HG02840 (cell line): ENCODE results near the gene NHS.

Source experiments
- ATAC-seq: cut with Tn5 transposase; IDR thresholded peaks from one replicate; pipeline ENCODE4 v1.9.1; 2021; ENCODE audit warnings: mild to moderate bottlenecking, moderate library complexity, moderate number of reproducible peaks; ENCODE audit not compliant: unreplicated experiment, low FRiP score

The NHS gene

DNA sequence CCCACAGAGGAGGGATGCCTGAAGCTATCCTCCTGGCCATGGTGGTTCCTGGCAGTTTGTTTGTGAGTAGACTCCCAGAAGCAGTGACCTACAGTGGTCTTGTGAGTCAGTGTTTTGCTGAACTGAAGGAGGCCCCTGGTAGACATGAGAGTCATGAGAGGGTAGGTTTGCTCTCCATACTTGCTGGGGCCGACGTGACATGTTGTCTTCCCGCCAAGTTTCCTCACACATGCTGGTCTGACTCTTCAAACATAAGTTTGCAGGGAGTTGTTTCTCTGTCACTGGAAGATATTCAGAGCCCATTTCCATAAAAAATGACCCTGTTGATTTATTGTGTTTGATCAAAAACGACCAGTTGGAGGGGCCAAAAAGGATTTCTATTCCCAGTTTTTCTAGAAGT lies 231.2 kb downstream of the NHS start:
- no peak for ATAC-seq

DNA sequence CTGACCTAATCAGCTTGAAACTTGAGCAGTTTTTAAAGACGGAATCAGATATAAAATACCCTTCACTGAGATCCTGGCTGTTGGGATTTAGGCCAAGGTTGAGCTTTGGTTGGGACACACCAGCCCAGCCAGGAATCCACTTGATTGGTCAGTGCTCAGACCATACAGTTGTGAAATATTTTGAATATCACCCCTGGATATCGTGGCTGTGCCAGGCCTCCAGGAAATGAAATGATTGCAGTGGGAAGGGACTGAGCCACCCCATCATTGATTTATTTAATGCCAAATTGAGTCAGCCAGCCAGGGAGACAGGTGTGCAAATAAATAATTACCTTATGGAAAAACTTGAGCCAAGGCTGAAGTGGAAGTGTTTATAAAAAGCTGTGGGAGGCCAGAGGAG lies 233.9 kb downstream of the NHS start:
- ATAC-seq, result no peak

DNA sequence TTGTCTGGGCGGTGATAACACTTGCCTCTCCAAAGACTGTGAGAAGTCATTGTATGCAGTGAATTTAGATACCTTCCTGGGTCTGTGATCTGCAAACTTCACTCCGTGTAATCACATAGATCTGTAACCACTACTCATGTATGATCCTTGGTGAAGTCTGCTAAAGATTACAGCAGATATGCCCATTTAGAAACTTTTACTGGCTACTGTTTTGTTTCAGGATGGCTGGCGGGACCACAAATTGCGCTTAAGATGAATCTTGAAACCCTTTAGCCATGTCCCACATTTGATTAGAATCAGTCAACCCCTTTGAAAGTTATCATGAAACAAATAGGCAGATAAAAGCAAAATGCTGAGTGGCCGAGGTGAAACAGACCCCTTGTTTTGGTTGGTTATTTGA lies 235.8 kb downstream of the NHS start:
- ATAC-seq, result no peak

DNA sequence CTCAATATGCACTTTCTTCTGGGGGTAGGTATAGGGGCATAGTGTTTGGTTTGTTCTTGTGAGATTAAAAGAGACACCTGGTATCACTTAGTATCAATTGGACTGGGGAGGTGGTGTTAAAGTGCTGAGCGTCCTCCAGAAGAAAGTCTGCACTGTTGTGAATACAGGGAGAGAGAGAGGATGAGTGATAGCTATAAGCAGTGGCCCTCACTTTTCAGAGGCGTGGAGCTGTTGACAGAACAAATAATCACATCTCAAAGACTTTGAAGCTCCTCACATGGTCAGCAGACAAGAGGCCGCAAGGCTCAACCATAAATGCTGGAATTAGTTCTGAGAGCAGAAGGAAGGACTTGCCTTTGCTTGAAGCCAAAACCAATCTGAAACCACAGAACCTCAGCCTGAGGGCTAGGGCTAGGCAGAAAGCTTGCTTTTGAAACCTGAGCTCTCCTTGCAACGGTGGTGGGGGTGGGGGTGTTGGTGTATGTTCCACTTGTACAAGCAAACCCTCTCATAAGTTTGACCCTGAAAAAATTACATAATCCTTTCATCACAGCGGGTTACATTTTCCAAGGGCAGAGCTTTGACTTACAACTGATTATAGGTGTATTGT lies 239.1 kb downstream of the NHS start:
- no peak for ATAC-seq

DNA sequence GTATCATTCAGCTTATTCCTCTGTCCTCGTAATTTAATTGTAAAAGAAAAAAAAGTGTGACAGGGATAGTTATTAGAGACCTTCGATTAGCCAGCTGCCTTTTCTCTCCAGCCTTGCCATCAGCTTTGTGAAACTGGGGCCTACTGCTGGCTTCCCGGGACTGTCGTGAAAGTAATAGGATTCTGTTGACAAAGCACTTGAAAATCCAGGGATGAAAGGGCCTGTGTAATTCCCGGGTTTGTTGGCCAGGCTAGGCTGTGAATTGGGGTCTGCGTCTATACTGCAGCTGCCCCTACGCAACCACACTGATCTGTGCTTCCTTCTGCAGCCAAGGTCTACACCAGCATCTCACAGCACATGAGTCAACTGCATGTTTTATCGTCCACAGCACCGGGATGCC lies 241.9 kb downstream of the NHS start:
- ATAC-seq, result no peak

DNA sequence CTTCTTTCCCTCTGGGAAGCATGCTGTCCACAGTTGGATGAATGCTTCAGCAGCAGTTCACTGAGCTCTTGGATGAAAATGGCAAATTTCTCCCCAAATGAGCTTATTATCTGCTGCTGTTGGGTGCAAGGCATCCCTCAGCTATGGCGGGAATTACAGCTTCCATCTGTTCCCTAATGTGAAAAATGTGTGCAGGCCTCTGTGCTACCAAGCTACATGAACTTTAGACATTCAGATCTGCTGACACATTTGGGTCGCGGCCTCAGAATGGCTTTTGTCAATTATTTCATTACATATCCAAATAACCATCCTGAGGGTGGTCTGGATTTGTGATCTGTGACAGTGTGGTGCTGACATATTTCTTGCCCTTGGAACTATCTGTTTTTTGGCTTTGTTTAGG lies 242.8 kb downstream of the NHS start:
- ATAC-seq, result no peak

DNA sequence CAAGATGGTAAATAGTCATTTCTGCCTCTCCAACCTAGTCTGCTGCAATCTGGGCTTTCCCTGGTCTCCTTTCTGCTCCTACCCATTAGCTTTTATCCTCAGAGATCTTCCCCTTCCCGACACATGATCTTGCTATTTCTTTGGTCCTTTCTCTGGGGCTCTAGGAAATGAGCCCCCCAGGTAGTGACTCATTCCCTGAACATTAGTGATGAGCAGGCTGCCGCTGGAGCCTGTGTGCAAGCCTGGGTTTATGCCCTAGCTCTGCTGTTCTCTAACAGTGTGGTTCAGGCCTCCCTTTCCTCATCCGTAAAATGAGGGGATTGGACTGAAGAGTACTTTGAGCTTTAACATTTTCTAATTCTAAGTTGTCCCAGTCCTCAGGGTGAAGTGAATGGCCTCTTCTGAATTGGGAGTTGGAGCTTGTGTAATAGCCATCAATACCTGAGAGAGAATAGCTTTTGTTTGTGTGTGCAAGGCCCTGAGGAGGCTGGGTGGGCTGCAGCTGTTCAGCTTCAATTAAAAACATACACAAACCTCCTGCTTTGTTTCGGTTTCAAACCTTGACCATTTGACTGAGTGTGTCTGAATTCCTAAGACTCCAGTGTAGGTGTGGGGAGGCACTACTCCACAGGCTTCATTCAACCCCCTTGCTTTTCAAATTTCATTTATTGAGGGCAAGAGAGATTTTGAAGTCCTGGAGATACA lies 246.7 kb downstream of the NHS start:
- no peak for ATAC-seq

DNA sequence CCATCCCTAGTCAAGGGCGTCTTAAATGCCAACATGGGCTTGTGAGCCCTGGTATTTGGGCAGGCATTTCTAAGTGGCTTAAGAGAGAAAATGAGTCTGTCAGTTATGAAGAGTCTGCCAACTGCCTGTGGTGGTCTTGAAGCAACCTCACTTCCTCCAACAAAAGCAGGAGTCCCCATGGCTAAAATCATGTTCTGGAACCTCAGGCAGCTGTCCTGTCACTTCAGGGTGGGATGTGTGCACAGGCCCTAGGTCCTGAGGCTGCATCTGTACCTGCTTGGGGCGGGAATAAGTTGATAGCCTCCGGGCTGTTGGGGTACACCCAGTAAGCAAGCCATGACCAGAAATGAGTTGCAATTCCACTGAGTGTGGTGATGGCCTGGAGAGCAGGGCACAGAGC lies 247.3 kb downstream of the NHS start:
- no peak for ATAC-seq

DNA sequence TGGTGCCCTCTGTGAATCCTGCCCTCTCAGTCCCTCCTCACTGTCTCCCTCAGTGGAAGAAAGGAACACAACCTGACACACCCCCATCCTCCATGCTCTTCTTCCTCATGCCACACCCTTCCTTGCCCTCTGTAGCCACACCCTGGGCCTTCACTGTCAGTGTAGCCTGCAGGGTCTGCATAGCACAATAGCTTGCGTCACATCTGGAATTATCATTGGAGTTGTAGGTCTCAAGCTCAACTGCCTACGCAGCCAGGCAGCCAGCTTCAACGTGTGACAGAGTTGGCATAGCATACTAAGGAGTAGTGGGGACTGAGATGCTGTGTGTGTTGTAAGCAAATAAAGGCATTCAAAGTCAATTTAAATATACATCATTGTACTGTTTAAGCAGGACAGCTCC lies 248.8 kb downstream of the NHS start:
- ATAC-seq, result no peak

DNA sequence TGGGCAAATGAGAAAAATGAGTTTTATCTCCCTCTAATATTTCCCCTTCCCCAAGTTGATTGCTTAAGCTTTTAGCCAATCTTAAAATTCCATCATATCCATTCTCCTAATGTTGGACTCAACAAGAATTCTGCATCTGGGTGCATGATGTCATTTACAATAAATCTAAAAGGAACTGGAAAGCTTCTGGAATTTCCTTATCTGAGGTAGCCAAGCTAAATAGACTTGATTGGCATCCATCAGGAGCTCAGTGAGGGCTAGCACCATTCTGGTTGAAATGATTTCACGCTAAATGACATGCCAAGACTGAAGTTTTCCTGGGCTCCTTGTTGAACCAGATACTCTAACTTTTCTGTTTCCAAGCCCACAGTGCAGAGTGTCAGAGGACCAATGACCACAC lies 252.0 kb downstream of the NHS start:
- ATAC-seq, result no peak

DNA sequence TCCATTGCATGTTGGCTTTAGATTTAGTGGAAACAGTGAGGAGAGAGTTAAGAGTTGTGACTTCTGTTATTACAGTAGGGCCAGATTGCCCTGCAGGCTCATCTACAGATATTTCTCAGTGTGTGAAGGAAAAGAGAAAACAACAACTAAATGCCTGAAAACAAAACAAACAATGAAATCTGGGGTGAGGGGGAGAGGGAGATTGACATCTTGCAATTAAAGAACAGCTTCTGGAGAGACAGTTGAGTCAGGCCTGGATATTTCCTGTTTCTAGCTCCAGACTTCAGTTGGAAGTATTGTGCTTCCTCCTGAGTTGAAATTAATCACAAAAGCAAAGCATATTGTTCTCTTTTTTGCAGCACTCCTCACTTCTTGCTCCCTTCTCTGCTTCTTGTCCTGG lies 254.0 kb downstream of the NHS start:
- ATAC-seq, result no peak

DNA sequence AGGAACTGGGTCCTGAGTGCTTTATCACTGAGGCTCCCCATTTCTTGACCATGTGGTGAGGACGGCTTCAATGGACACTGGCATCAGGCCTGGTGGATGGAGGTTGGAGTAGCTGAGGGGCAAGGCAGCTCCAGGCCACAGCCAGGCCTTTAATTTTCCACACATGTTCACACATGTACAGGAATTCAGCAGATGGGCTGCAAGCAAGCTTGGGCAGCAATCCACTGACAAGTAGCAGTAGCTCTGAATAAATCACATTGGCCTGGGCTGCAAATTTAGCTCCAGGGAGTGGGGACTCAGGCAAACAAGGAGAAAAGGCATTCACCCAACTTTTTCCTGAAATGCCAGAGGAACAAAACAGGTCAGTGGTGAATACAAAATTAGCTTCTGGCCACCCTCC lies 254.5 kb downstream of the NHS start:
- ATAC-seq, result no peak

DNA sequence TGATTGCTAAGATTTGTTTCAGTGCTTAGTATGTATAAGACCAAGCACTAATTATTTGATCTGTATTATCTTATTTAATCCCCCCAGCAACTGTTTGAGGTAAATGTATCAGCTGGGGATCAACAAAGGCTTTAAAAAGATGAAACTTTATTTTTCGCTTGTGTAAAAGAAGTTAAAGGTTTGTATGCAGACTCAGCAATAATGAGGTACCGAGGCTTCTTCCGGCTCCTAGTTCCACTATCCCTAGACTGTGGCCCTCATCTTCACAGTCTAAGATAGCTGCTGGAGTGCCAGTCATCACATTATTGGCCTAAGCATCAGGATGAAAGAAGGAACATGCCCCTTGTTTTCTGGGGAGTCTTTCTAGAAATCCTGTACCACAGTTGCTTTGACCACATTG lies 256.6 kb downstream of the NHS start:
- ATAC-seq, result no peak

DNA sequence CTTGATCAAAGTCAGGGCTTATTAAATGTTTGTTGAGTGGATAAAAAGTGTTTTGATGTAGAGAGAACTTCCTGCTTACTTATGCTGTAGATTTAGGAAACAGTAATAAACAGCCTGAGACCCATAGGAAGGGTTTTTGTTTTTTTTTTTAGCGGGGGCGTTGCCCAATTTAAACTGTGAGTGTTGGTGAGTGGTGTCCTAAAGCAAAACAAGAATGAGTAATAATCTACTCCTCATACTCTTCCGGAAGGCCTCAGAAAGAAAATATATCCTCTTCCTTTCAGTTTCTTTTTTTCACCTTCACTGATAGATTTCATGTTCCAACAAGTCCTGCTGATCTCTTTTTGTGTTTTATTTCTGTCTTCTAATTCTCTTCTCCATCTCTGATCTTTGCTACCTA lies 257.9 kb downstream of the NHS start:
- no peak for ATAC-seq

DNA sequence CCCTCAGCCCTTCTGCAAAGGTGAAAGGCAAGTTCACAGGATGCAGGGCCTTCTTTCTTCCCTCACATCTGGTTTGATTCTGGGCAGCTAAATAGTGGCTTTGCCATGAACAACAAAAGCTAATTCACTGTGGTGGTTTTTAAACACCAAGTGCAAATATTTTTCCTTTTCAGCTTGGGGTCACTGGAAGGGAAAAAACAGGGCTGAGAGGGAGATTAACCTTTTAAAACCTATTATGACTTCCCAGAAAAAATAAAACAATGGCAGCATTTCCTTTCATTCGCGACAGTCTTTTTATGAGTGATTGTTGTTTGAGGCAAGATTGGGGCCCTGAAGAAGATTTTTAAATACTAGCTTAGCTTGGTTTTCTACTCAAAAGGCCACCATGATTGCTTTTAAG lies 258.5 kb downstream of the NHS start:
- no peak for ATAC-seq

DNA sequence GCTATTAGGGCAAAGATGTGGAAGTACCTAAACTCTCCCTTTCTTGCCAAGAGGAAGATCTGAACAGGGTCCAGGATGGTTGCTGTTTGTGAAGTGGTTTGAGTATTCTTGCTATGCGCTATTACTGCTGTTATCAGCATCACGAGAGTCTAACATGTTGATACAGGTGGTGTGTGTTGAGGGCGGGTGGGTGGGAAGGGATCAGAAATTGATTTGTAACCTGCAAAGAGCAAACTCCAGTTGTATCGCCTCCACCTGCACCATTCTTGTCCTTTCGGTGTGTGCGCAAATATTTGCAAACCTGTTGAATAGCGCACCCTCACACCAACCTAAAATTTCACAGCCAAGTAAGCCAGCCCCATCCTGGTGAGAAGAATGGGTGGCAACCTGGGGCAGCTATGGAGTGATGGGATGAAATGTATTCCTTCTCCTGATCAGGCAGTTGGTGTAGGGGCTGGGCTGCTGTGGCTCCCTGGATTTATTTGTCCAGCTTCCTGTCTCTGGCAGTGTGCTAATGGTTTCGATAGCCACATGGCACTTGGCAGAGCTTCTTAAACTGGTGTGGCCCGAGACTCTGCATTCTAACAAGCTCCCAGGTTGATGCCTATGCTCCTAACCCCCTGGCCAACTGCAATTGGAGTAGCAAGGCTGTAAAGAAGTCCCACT lies 259.7 kb downstream of the NHS start:
- no peak for ATAC-seq

DNA sequence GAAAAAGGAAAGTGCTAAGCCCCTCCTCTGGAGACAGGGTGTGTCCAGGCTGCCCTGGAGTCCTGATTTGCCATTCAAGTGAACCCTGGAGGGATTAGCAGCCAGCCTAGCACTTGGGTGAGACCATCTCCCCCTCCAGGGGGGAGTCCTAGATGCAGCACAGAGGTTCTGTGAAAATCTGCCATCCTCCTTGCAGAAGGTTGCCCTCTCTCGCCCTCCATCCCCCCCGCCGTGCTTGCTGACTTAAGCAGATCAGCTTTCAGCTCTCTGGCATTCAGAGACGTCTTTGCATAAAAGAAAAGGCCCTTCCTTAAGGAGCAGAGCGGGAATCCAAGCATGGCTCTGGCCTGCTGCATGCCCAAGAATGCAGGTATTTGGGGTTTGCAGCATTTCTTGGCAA lies 260.2 kb downstream of the NHS start:
- ATAC-seq, result no peak

DNA sequence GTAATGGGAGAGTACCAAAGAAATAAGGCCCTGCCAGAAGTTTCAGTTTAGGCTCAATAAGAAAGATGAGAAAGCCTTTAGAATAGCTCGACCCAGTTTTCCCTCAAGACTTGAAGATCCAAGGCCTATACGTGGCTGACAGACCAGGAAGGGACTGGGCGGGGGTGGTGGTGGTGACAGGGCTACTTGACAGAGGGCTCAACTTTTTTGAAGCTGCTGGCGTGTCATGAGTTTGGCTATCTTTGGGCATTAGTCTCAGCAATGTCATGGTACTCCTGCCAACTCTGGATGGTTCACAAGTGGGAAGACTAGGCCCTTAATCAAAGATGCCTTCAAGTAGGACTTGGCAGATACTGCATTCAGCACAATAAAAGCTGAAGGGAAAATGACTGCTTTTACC lies 262.2 kb downstream of the NHS start:
- ATAC-seq, result no peak

DNA sequence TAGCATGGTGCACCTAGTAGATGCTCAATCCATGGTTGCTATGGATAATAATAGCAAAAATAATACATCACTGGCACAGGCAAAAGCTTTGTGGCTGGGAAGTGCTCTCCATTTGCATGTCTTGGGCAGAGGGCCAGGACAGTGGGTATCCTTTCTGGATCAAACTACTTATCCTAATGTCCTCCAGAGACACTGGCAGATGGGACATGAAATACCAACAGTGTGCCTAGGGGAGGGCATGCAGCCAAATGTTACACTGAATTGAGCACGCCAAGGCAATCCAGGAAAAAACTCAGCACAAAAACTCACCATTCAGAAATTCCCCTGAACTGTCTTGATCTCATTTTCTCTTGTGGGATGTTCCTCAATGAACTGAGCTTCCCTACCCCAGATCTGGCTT lies 263.7 kb downstream of the NHS start:
- ATAC-seq, result no peak

DNA sequence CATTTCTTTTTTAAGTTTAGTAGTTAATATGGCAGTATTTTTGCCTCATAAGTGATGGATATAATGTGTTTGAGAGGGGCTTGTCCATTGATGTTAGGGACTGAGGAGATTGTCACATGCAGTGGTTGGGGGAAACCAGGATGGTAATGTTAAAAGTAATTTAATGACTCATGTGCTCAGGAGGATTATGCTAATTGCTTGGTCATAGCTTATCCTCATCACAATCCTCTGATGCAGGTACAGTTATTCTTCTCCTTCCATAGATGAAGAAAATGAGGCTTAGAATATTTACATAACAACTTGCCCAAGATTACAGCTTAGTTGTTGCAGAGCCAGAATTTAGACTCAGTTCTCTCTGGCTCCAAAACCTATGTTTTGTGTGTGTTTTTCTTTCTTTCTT lies 267.9 kb downstream of the NHS start:
- ATAC-seq, result no peak

DNA sequence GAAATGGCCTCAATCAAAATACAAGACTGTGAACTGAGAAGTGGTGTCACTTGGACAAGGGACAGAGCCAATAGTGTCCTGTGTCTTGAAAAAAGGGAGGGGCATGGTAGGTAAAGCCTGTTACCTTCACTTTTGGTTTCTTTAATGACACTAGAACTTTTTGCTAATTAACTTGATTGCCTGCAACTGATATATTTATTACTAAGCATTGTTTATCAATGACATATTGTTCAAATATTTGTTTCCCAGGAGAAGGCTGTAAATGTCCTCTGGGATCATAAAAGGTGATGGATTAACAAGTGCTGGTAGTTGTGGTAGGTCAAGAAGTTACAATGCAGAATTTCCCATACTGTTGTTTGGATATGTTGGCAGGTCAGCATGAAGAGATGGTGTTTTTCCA lies 268.5 kb downstream of the NHS start:
- ATAC-seq, result no peak

DNA sequence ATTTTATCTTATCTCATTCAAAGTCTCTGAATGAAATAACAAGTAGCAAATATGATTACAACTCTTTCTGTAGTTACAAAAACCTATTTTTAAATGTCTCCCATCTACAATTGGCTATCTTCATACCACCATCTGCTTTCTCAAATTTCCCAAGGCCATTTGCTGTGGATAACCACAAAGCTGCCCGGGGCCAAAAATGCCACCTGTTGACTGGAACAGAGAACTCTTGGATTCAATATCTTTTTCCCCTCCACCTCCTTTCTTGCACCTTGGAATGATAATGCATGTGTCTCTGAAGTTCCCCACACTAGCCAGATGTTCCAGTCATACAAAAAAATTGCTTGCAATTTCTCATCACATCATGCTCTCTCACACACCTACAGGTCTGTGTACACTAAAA lies 269.0 kb downstream of the NHS start:
- ATAC-seq, result no peak
